GM13976 (cell line): ENCODE data around the gene CCDC136.

ENCODE experiments used
- DNase-seq: peaks from one replicate; pipeline ENCODE4 v3.0.0; 2012; ENCODE audit warnings: low spot score
- CTCF ChIP-seq: IDR thresholded peaks from 2 replicates; pipeline ENCODE4 v1.5.1; 2012; ENCODE audit warnings: borderline replicate concordance, mild to moderate bottlenecking; ENCODE audit not compliant: insufficient read depth; ENCODE audit errors: extremely low read depth, missing control alignments, control extremely low read depth
- in situ Hi-C: fragments of 300-500 bp; cut with MboI; formaldehyde crosslinking; loops from one replicate; pipeline ENCODE4 v1.12.0; 2022; ENCODE audit warnings: low sequenced_read_pairs, mixed read lengths, inconsistent platforms; ENCODE audit not compliant: unreplicated experiment

Gene CCDC136

GRCh38 chr7:128794436-128794835, 2.7 kb downstream of the CCDC136 start:
- no peak for TF ChIP-seq CTCF
- in situ Hi-C loops = no loop called here
- DNase-seq = no peak

DNA sequence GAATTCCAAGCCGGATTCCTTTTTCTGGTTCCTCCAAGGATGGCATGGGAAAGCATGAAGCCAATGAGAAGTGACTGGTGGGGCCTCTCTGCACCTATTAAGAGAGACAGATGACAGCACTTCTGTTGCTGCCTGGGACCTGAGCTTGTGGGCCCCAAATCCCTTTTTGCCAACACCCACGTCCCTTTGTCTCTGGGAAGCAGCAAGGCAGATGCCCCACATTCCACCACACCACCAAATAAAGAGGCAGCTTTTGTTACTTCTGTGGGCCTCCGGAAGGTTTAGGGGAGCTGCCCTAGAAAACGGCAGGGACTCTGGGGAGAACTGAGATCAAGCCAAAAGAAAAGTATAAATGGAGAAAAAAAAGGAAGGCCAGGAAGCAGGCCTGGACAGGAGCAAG, 3.4 kb downstream of the CCDC136 start:
- in situ Hi-C loops = no loop called here
- TF ChIP-seq CTCF = no peak
- no peak for DNase-seq

GRCh38 chr7:128796327-128796726, 4.6 kb downstream of the CCDC136 start:
- in situ Hi-C loops = no loop called here
- DNase-seq = no peak
- no peak for TF ChIP-seq CTCF

DNA sequence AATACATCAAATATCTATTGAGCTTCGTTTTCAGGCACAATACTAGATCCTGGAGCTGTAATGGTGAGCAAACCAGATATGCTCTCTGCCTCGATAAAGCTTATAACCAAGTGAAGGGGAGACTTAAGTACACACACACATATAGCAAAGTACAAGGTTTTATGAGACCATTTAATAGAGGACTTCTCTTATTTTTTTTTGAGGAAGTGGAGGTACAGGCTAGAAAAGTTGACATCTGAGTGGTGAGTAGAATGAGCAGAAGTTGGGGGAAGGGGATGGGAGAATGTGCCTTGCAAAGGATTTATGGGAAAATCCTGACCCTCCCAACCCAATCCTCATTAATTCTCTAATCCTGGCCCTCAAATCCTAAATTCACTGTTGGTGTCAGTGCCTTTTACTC, 7.7 kb downstream of the CCDC136 start:
- in situ Hi-C loops = no loop called here
- TF ChIP-seq CTCF = no peak
- DNase-seq = no peak

DNA sequence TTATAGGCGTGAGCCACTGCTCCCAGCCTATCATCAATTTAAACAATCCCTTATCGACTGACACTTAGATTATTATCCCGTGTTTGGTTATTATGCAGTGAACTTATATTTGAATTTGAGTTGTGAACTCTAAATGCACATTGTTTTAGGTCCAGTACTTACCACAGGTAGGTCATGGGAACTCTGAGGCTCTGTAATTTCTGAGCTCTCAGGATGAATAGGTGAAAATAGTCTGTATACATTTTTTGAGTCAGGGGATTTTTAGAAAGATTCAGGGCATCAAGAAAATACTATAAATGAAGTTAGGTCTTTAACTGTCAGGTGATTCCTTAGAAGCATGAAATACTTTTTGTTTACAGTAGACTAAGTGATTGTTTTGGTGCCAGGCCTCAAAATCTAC, 8.8 kb downstream of the CCDC136 start:
- in situ Hi-C loops = no loop called here
- no peak for DNase-seq
- TF ChIP-seq CTCF = no peak

- DNase-seq = no peak
- in situ Hi-C loops = no loop called here
- TF ChIP-seq CTCF = no peak
Observed at GRCh38 chr7:128801003-128801402, 9.2 kb downstream of the CCDC136 start.
